Measurements from ENCODE around the gene PTPN20. TPM values are rescaled to one million over a fixed set of nuclear protein-coding genes. Genes with fewer than 3 reads are reported as not detected.

The PTPN20 gene
- total and polyA plus RNA-seq, 2 donors from 2014 or later = 1.9 to 2.6 TPM

DNA sequence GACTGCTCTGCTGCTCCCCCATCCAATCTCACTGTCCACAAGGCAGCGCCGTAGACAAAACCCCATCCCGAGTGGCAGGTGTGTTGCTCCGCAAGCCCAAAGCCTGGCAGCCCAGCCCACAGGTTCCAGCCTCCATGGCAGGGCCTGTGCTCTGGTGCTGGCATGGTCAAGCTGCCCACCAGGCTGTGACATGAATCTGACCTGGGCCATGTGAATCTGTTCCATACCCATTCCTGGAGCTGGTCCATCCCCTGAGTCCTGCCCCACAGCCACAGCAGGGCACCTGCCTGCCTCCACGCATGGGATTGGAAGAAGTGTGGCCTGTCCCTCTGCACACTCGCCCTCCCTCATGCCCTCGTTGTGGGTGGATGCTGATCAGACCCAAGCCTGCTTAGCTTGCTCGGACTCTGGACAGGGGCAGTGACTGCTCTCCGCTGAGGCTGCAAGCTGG, 128.8 kb downstream of the PTPN20 start:
- no peak overlapping the region for H3K9ac ChIP-seq (ENCODE audit: low read length in 3 of 3)
- H3K9me3 ChIP-seq (ENCODE audit: control insufficient read depth in 2 of 3, insufficient read depth in 1 of 3, low read length in 3 of 3) = no peaks in the 10 kb centered on the region
- FAIRE-seq = no peak
- H3K4me3 ChIP-seq (ENCODE audit: low read length in 3 of 3) = no peak overlapping the region
- peak in 1 of 5 donors; percentile 43 for DNase-seq
- no peaks in the 10 kb centered on the region for H3K36me3 ChIP-seq (ENCODE audit: control insufficient read depth in 2 of 3, insufficient read depth in 3 of 3, low read length in 3 of 3)
- H3K27ac ChIP-seq (ENCODE audit: low read depth in 2 of 2, low read length in 2 of 2) = no peak overlapping the region
- no peaks in the 10 kb centered on the region for H3K4me1 ChIP-seq (ENCODE audit: control insufficient read depth in 2 of 3, insufficient read depth in 2 of 3, low read depth in 1 of 3, low read length in 3 of 3)
- intact Hi-C loops (cut with DNase I) = no loop called here
- H3K27me3 ChIP-seq (ENCODE audit: control insufficient read depth, insufficient read depth, low read length) = no peaks in the 10 kb centered on the region
- TF ChIP-seq, protein P1, sequence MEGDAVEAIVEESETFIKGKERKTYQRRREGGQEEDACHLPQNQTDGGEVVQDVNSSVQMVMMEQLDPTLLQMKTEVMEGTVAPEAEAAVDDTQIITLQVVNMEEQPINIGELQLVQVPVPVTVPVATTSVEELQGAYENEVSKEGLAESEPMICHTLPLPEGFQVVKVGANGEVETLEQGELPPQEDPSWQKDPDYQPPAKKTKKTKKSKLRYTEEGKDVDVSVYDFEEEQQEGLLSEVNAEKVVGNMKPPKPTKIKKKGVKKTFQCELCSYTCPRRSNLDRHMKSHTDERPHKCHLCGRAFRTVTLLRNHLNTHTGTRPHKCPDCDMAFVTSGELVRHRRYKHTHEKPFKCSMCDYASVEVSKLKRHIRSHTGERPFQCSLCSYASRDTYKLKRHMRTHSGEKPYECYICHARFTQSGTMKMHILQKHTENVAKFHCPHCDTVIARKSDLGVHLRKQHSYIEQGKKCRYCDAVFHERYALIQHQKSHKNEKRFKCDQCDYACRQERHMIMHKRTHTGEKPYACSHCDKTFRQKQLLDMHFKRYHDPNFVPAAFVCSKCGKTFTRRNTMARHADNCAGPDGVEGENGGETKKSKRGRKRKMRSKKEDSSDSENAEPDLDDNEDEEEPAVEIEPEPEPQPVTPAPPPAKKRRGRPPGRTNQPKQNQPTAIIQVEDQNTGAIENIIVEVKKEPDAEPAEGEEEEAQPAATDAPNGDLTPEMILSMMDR (IDR thresholded peaks at IDR 0.05; ENCODE audit: borderline replicate concordance, extremely low read depth, insufficient read depth) = no peak

- TF ChIP-seq, protein P1 (IDR thresholded peaks at IDR 0.05; ENCODE audit: borderline replicate concordance, extremely low read depth, insufficient read depth) = no peak
- intact Hi-C loops (cut with DNase I) = no loop called here
- H3K4me1 ChIP-seq (ENCODE audit: control insufficient read depth in 2 of 3, insufficient read depth in 2 of 3, low read depth in 1 of 3, low read length in 3 of 3) = no peaks in the 10 kb centered on the region
Observed at GRCh38 chr10:47040681-47041080, 129.5 kb downstream of the PTPN20 start.

DNA sequence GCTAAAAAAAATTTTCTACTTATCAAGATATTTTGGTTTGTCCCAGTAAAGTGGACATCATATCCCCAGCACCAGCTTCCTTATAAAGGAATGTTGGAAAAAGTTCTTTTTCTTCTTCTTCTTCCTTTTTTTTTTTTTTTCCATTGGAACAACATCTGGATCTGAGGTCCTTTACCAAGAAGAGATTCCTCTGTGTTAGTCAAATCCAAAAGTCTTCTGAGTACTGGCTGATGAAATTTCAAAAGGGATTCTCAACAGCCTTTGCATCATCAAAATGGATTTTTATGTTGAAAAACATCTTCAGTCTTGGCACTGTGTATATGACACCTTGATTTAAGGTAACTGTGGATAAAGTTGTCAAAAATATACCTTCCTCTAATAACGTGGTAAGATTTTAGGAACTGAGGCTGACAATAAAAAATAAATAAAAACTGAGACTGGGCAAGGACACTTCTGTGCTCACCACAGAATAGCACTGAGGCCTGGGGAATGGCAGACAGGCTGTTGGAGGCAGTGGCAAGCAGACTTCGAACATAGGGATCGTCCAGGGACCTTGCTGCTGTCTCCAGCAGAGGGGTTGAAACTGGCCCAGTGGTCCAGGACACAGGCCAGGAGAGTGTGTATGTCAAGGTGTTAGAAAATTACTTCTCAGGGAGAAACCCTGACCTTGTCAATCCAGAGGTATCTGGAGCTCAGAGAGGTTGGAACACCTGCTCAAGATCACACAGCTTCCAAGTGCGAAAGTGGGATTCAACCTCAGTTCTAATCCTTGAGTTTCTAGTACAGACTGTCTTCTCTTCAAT, 130.4 kb downstream of the PTPN20 start:
- H3K27me3 ChIP-seq (ENCODE audit: control insufficient read depth, insufficient read depth, low read length) = no peaks in the 10 kb centered on the region
- TF ChIP-seq, protein P1 (IDR thresholded peaks at IDR 0.05; ENCODE audit: borderline replicate concordance, extremely low read depth, insufficient read depth) = no peak
- no peak for FAIRE-seq
- H3K9me3 ChIP-seq (ENCODE audit: control insufficient read depth in 2 of 3, insufficient read depth in 1 of 3, low read length in 3 of 3) = no peaks in the 10 kb centered on the region
- H3K9ac ChIP-seq (ENCODE audit: low read length in 3 of 3) = no peak overlapping the region
- DNase-seq = no peak
- no peak overlapping the region for H3K27ac ChIP-seq (ENCODE audit: low read depth in 2 of 2, low read length in 2 of 2)
- intact Hi-C loops (cut with DNase I) = no loop called here
- no peak overlapping the region for H3K4me3 ChIP-seq (ENCODE audit: low read length in 3 of 3)
- no peaks in the 10 kb centered on the region for H3K4me1 ChIP-seq (ENCODE audit: control insufficient read depth in 2 of 3, insufficient read depth in 2 of 3, low read depth in 1 of 3, low read length in 3 of 3)
- H3K36me3 ChIP-seq (ENCODE audit: control insufficient read depth in 2 of 3, insufficient read depth in 3 of 3, low read length in 3 of 3) = no peaks in the 10 kb centered on the region

More at GRCh38 chr10:47040681-47041080, 129.5 kb downstream of the PTPN20 start:
- Histone ChIP-seq H3K4me3 (ENCODE audit: low read length in 3 of 3) (no peak overlapping the region), H3K36me3 (ENCODE audit: control insufficient read depth in 2 of 3, insufficient read depth in 3 of 3, low read length in 3 of 3) (no peaks in the 10 kb centered on the region), H3K27me3 (ENCODE audit: control insufficient read depth, insufficient read depth, low read length) (no peaks in the 10 kb centered on the region), H3K9ac (ENCODE audit: low read length in 3 of 3) (no peak overlapping the region), H3K9me3 (ENCODE audit: control insufficient read depth in 2 of 3, insufficient read depth in 1 of 3, low read length in 3 of 3) (no peaks in the 10 kb centered on the region), H3K27ac (ENCODE audit: low read depth in 2 of 2, low read length in 2 of 2) (no peak overlapping the region)
- FAIRE-seq (no peak), DNase-seq (no peak)

All from kidney (tissue), 14 donors.